ENCODE measurements around the gene PBX3.

PBX3 gene

DNA sequence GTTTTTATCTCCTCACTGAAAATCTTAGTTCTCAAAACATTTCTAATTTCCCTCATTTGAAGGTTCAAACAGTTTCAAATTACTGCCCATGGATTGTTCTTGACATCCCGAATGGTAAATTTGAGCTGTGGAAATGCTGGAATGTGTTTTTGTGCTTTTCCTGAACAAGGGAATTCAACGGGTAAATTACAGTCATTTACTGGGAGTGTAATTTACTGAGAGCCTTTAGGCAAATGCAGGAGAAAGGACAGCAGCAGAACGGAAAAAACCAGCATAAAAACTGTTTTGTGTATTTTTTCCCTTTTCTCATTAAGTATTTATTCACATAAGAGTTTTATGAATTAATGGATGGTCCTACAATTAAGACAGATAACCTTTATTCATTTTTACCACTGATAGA, 139.2 kb downstream of the PBX3 start:
- no peak for DNase-seq (ENCODE audit: low read depth)
- no peak overlapping the region for H3K4me3 ChIP-seq (ENCODE audit: low read depth, low read length)
- TF ChIP-seq, protein P1, sequence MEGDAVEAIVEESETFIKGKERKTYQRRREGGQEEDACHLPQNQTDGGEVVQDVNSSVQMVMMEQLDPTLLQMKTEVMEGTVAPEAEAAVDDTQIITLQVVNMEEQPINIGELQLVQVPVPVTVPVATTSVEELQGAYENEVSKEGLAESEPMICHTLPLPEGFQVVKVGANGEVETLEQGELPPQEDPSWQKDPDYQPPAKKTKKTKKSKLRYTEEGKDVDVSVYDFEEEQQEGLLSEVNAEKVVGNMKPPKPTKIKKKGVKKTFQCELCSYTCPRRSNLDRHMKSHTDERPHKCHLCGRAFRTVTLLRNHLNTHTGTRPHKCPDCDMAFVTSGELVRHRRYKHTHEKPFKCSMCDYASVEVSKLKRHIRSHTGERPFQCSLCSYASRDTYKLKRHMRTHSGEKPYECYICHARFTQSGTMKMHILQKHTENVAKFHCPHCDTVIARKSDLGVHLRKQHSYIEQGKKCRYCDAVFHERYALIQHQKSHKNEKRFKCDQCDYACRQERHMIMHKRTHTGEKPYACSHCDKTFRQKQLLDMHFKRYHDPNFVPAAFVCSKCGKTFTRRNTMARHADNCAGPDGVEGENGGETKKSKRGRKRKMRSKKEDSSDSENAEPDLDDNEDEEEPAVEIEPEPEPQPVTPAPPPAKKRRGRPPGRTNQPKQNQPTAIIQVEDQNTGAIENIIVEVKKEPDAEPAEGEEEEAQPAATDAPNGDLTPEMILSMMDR (IDR thresholded peaks at IDR 0.05; ENCODE audit: low read depth, low read length, missing control alignments), result no peak

DNA sequence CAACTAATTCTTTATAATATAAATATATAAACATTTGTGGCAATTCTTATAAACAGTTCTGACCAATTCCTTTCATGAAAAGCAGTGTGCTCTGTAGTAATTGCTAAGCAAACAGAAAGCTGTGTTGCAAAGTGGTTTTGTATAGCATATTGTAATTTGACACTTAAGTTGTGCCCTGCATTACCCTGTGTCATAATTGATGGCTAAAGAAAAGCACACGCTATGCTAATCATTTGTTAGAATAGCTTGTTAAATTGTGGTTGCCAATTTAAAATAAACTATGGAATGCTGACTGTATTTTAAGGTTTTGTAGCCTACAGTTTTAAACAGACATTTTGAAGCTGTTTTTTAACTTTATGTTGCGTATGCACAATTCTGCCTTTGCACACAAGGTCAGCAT, 140.0 kb downstream of the PBX3 start:
- H3K4me3 ChIP-seq (ENCODE audit: low read depth, low read length), result no peak overlapping the region
- no peak for DNase-seq (ENCODE audit: low read depth)
- TF ChIP-seq, protein P1 (IDR thresholded peaks at IDR 0.05; ENCODE audit: low read depth, low read length, missing control alignments), result no peak

DNA sequence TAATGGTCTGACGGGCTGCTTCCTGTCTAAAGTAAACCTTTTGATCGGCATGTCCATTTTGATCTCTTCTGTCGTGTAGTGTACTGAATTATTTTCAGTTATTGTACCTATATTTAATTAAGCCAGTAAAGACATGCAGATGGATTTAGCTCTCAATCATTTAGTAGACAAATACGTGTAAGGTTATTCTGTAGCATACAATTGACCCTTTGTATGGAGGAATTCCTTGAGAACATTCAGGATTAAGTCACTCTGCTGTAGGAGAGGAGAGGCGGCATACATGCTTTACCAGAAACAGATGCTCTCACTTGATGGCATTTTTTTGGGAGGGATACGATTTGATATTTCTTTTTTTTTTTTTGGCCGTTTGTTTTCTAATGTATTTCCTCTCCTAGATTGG, 141.0 kb downstream of the PBX3 start:
- TF ChIP-seq, protein P1 (IDR thresholded peaks at IDR 0.05; ENCODE audit: low read depth, low read length, missing control alignments), result no peak
- no peak for DNase-seq (ENCODE audit: low read depth)
- no peak overlapping the region for H3K4me3 ChIP-seq (ENCODE audit: low read depth, low read length)

DNA sequence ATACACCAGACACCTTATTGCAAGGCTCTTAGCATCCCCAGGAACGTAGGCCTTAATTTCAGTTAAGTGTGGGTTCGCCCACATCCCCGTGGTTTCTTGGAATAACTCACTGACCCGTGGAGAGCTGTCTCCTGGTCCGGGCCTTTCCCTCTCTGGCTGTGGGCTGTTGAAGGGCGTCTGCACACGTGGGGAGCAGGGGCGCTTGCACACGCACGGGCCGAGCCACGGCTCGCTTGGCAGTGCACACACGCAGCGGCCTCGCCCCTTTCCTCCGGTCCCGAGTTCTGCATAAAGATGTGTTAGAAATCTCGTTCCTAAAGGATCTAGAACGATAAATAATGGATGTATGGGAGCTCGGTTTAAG, 141.9 kb downstream of the PBX3 start:
- H3K4me3 ChIP-seq (ENCODE audit: low read depth, low read length), result peak overlapping the region; percentile 36
- no peak for DNase-seq (ENCODE audit: low read depth)
- TF ChIP-seq, protein P1 (IDR thresholded peaks at IDR 0.05; ENCODE audit: low read depth, low read length, missing control alignments), result no peak

DNA sequence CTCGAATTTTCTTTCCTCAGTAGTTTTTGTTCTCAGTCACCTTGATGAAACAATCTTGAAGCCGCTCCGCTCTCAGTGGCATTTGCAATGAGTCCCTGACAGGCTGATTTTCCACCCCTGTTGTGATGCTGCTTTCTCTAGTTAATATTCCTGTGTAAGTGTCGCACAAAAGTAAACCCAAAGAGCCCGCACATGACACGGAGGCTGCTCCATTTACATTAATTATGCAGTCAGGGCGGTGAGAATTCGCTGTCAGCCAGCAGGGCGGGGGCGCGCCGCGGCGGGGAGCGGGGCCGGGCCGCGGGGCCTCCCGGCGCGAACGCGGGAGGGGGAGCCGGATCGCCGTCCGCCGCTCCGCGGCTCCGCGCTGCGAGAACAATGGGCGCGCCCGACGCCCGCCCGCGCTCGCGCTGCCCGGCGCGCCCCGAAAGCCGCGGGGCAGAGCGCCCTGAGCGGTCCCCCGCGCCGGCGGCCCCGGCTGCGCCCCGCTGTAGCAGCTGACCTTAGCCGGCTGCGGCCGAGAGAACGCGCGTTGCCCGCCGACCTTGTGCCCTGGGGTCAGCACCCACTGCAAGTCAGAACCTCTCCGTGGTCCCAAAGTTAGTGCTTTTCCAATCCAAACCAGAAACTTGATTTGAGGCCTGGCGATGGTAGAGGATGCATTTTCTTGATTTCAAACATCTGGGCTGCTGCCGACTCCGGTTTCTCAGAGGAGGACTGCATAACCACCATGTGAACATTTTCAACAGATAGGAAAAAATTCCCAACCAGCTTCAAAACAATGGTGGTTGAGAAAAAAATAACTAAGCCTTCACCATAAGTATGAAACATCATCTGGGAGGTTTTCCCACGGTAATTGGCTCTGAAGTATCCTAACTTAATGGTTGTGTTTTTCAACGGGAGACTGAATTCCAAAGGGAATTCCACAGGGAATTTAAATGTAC, 142.6 kb downstream of the PBX3 start:
- peak overlapping the region; percentile 36 for H3K4me3 ChIP-seq (ENCODE audit: low read depth, low read length)
- no peak for DNase-seq (ENCODE audit: low read depth)
- TF ChIP-seq, protein P1 (IDR thresholded peaks at IDR 0.05; ENCODE audit: low read depth, low read length, missing control alignments), result no peak

DNA sequence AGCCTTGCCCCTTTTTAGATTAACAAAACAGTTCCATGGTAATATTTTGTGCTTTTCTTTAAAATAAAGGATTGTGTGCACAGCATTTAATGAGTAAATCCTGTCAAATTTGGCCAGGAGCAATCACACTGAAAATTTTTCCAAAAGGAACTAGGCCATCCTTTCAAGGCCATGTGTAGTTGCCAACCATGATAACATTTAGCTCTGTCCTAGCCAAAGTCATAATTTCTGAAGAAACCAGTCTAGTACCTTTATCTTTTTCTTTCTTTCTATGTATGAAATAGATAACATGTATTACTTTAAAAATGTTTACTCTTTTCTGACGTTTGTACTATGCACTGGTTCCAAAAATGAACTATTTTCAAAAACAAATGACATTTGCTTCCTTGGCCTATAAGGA, 143.7 kb downstream of the PBX3 start:
- no peak for DNase-seq (ENCODE audit: low read depth)
- TF ChIP-seq, protein P1 (IDR thresholded peaks at IDR 0.05; ENCODE audit: low read depth, low read length, missing control alignments), result no peak
- H3K4me3 ChIP-seq (ENCODE audit: low read depth, low read length), result no peak overlapping the region

DNA sequence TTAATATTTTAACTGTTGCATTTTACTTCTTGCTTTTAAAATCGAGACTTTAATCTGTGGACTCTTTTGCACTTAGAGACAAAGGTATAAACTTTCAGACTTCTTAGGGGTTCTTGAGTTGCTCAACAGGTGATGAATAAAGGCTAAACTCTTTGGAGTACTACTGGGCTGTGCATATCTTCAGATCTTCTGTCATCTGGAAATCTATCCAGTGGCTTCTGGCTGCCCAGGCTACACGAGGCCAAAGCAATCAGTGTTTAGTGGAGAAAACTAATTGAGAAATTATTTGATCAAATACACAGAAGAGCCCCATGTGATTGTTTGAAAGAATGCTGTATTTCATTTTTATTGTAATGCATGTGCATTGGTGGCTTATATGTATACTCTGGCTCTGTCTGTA, 146.1 kb downstream of the PBX3 start:
- DNase-seq (ENCODE audit: low read depth), result no peak
- TF ChIP-seq, protein P1 (IDR thresholded peaks at IDR 0.05; ENCODE audit: low read depth, low read length, missing control alignments), result no peak

More for the DNA sequence above, 146.1 kb downstream of the PBX3 start:
- H3K4me3 ChIP-seq (ENCODE audit: low read depth, low read length), result no peak overlapping the region

All from GM12864 (cell line).